ENCODE data around the gene TMC7. TPM values are rescaled to one million over a fixed set of nuclear protein-coding genes. Genes with fewer than 3 reads are reported as not detected.

Gene TMC7
- total RNA-seq, 4 donors from 2014 or later, result 0.15 to 0.66 (median 0.37) TPM

DNA sequence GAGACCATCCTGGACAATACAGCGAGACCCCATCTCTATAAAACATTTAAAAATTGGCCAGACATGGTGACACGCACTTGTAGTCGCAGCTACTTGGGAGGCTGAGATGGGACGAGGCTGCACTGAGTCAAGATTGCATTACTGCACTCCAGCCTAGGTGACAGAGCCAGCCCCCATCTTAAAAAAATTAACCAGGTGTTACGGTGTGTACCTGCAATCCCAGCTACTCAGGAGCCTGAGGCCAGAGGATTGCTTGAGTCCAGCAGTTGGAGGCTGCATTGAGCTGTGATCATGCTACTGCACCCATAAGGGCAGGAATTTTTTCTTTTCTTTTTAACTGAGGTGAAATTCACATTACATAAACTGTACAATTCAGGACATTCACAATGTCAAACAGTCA lies 16.9 kb upstream of the TMC7 start:
- Histone ChIP-seq H3K27ac (no peak overlapping the region), H3K4me1 (peaks cover 11 to 19% (median 11%) of the 10 kb centered on the region in 3 donors), H3K4me3 (no peak overlapping the region), H3K36me3 (no peaks in the 10 kb centered on the region), H3K27me3 (no peaks in the 10 kb centered on the region), H3K9me3 (no peaks in the 10 kb centered on the region)
- TF ChIP-seq POLR2A (IDR thresholded peaks at IDR 0.05), result no peak
- TF ChIP-seq, protein P1, sequence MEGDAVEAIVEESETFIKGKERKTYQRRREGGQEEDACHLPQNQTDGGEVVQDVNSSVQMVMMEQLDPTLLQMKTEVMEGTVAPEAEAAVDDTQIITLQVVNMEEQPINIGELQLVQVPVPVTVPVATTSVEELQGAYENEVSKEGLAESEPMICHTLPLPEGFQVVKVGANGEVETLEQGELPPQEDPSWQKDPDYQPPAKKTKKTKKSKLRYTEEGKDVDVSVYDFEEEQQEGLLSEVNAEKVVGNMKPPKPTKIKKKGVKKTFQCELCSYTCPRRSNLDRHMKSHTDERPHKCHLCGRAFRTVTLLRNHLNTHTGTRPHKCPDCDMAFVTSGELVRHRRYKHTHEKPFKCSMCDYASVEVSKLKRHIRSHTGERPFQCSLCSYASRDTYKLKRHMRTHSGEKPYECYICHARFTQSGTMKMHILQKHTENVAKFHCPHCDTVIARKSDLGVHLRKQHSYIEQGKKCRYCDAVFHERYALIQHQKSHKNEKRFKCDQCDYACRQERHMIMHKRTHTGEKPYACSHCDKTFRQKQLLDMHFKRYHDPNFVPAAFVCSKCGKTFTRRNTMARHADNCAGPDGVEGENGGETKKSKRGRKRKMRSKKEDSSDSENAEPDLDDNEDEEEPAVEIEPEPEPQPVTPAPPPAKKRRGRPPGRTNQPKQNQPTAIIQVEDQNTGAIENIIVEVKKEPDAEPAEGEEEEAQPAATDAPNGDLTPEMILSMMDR (IDR thresholded peaks at IDR 0.05), result no peak
- DNase-seq, result no peak
- 88 to 91% methylated on average over 1 to 5 of the region's 5 CpGs for WGBS, 2 donors
- intact Hi-C loops (cut with DNase I), result loop anchor here (10.0 kb wide), 1 partner anchor 132 kb away; no protein-coding TSS in a partner anchor

DNA sequence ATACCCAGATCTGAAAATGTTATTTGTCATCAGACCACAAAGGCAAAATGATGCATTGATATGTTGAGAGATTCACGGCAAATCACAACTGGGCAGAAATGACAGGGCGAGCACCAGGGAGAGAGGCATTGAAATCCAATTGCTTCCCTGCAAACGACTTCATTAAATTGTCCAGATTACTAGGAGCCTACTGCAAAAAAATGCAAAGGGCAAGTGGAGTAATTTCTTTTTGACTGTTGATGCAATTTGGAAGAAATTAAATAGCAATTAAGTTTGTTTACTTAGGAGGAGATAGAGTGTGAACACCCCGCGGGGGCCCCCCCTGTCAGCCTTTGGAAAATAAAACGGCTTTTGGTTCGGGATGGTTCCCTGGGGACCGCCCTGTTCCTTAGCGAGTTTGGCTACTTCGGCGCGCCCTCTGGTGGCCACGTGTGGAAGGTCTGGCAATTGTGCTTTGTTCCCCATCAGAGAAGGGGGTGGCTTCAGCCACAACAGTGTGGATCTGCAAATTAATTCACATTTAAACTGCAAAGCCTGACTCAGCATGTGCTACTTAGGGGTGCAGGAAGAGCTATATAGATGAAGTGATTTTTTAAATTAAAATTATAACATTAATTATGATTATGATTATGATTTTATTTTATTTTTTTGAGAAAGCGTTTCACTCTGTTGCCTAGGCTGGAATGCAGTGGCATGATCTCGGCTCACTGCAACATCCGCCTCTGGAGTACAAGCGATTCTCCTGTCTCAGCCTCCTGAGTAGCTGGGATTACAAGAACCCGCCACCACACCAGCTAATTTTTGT lies 14.5 kb upstream of the TMC7 start:
- intact Hi-C loops (cut with DNase I), result loop anchor here (10.0 kb wide), 1 partner anchor 134 kb away; no protein-coding TSS in a partner anchor
- Histone ChIP-seq H3K4me1 (peaks cover 4 to 6% (median 6%) of the 10 kb centered on the region in 3 donors), H3K27me3 (no peaks in the 10 kb centered on the region), H3K36me3 (no peaks in the 10 kb centered on the region), H3K27ac (no peak overlapping the region), H3K4me3 (peak overlapping the region in 3 of 4 donors; percentile 15 to 57 (median 24)), H3K9me3 (no peaks in the 10 kb centered on the region)
- 18 to 22% methylated on average over 18 of the region's 18 CpGs for WGBS, 2 donors
- DNase-seq, result no peak
- TF ChIP-seq, protein P1 (IDR thresholded peaks at IDR 0.05), result peak; percentile 87 to 96 (median 92)
- TF ChIP-seq POLR2A (IDR thresholded peaks at IDR 0.05), result no peak

DNA sequence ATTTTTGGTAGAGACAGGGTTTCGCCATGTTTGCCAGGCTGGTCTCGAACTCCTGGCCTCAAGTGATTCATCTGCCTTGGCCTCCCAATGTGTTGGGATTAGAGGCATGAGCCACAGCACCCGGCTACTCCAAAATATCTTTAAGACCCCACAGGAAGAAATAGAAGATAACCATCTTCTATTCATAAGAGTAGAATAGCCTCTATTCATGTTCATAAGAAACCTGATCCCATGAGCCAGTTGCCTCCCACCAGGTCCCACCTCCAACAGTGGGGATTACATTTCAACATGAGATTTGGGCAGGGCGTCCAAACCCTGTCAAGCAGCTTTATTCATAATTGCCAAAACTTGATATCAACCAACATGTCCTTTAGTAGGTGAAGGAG lies 13.9 kb upstream of the TMC7 start:
- Histone ChIP-seq H3K4me1 (peaks cover 4 to 6% (median 6%) of the 10 kb centered on the region in 3 donors), H3K27me3 (no peaks in the 10 kb centered on the region), H3K36me3 (no peaks in the 10 kb centered on the region), H3K9me3 (no peaks in the 10 kb centered on the region), H3K4me3 (no peak overlapping the region), H3K27ac (no peak overlapping the region)
- no peak for DNase-seq
- WGBS, 2 donors, result 61 to 64% methylated on average over 4 of the region's 4 CpGs
- intact Hi-C loops (cut with DNase I), result loop anchor here (10.0 kb wide), 1 partner anchor 135 kb away; no protein-coding TSS in a partner anchor
- no peak for TF ChIP-seq POLR2A (IDR thresholded peaks at IDR 0.05)
- TF ChIP-seq, protein P1 (IDR thresholded peaks at IDR 0.05), result no peak

DNA sequence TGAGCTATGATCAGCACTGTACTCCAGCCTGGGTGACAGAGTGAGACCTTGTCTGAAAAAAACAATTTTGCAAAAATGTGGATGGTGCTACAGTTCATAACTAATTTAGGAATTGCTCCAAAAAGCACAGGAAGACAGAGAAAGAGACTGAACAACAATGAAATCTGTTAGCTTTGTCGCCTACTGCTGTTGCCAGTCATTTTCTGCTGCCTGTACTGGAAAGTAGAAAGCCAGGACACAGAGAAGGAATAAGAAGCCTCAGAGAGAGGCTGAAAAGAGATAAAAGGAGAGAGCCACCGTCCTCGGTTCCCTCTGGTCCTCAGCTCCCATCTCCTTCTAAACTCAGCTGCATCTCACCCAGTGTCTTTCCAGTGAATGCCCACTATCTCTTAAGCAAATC lies 8.6 kb upstream of the TMC7 start:
- Histone ChIP-seq H3K9me3 (no peaks in the 10 kb centered on the region), H3K27me3 (peaks cover 0 to 5% (median 0%) of the 10 kb centered on the region in 4 donors), H3K27ac (no peak overlapping the region), H3K4me1 (peaks cover 0 to 4% (median 0%) of the 10 kb centered on the region in 3 donors), H3K4me3 (no peak overlapping the region), H3K36me3 (no peaks in the 10 kb centered on the region)
- TF ChIP-seq, protein P1 (IDR thresholded peaks at IDR 0.05), result no peak
- no peak for TF ChIP-seq POLR2A (IDR thresholded peaks at IDR 0.05)
- no peak for DNase-seq
- intact Hi-C loops (cut with DNase I), result no loop called here
- WGBS, 2 donors, result 56 to 58% methylated on average over 3 of the region's 3 CpGs

DNA sequence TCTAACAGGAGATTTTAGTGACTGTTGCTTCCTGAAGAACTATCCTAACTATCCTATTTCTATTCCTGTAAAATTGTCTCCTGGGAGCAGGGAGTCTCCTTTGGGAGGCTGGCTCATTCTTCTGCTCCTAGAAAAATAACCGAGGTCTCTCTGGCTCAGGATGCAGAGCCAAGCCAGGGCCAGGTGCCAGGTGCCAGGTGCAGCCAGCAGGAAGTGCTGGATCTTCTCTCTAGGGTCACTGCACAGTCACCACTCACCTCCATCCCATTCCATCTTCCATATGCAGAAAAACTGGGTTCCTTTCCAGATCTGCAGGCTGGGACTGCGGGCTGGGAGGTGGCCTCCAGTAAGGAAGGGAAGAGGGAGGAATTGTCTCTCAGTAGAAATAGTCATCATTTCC lies 3.8 kb upstream of the TMC7 start:
- TF ChIP-seq POLR2A (IDR thresholded peaks at IDR 0.05), result no peak
- TF ChIP-seq, protein P1 (IDR thresholded peaks at IDR 0.05), result no peak

More for the DNA sequence above, 3.8 kb upstream of the TMC7 start:
- H3K27me3 ChIP-seq, result peaks cover 0 to 24% (median 0%) of the 10 kb centered on the region in 4 donors
- H3K27ac ChIP-seq, result no peak overlapping the region
- no peaks in the 10 kb centered on the region for H3K36me3 ChIP-seq
- WGBS, 2 donors, result 14 to 38% methylated on average over 2 of the region's 2 CpGs
- no peaks in the 10 kb centered on the region for H3K9me3 ChIP-seq
- intact Hi-C loops (cut with DNase I), result loop anchor here (5.0 kb wide), 1 partner anchor 92 kb away; no protein-coding TSS in a partner anchor
- H3K4me3 ChIP-seq, result no peak overlapping the region
- H3K4me1 ChIP-seq, result peaks cover 5 to 22% (median 9%) of the 10 kb centered on the region in 3 donors
- no peak for DNase-seq

Data from esophagus squamous epithelium (tissue), 5 donors.